Lower lobe of right lung (tissue), 2 donors: ENCODE measurements around the gene KLK1. TPM values are rescaled to one million over a fixed set of nuclear protein-coding genes. Genes with fewer than 3 reads are reported as not detected.

Source experiments
- ATAC-seq, 2 donors: fragments of 200-7000 bp; cut with Tn5 transposase; one replicate each; pipeline ENCODE4 v1.9.1; 2020 to 2022; ENCODE audit warnings: mild to moderate bottlenecking in 2 of 2, moderate library complexity in 2 of 2
- DNase-seq: peaks from one replicate; pipeline ENCODE4 v3.0.0-alpha.2; 2020
- H3K27ac ChIP-seq: fragments of 200-600 bp; one replicate; pipeline ENCODE4 v1.8.0; 2022
- H3K27me3 ChIP-seq: fragments of 200-600 bp; one replicate; pipeline ENCODE4 v1.8.0; 2022; ENCODE audit warnings: low read depth
- H3K36me3 ChIP-seq: fragments of 200-600 bp; one replicate; pipeline ENCODE4 v1.8.0; 2022; ENCODE audit warnings: mild to moderate bottlenecking
- H3K4me1 ChIP-seq: fragments of 200-600 bp; one replicate; pipeline ENCODE4 v1.8.0; 2022
- H3K4me3 ChIP-seq: fragments of 200-600 bp; one replicate; pipeline ENCODE4 v1.8.0; 2022; ENCODE audit warnings: mild to moderate bottlenecking
- H3K9me3 ChIP-seq: fragments of 200-600 bp; one replicate; pipeline ENCODE4 v1.8.0; 2022
- CTCF ChIP-seq: fragments of 200-600 bp; IDR thresholded peaks from one replicate; pipeline ENCODE4 v1.8.0; 2022; ENCODE audit warnings: antibody characterized with exemption, mild to moderate bottlenecking
- intact Hi-C: fragments of 100-400 bp; cut with DNase I; formaldehyde crosslinking; loops from one replicate; pipeline ENCODE4 v1.11.0; 2022
- total RNA-seq: library from RNA; stranded (reverse); fragmentation: NEBNext Ultra II Directional; extraction: Animal tissue kit (Norgen Biotek cat#: 25700); gene quantifications from one replicate; pipeline ENCODE4 v1.2.1, GENCODE V29; 2021
- donor health status: DM: no; HTN: yes; CAD: no; lungs with severe emphysema.

Gene KLK1
- total RNA-seq, 1 donor from 2014 or later: 1.9 TPM

- no peak for ATAC-seq
- H3K4me3 ChIP-seq: no peak overlapping the region
- no peaks in the 10 kb centered on the region for H3K9me3 ChIP-seq
- TF ChIP-seq CTCF: no peak
- H3K4me1 ChIP-seq: no peaks in the 10 kb centered on the region
- no peak overlapping the region for H3K27ac ChIP-seq
- intact Hi-C loops: no loop called here
- no peaks in the 10 kb centered on the region for H3K36me3 ChIP-seq
- DNase-seq: no peak
- peaks cover 31% of the 10 kb centered on the region for H3K27me3 ChIP-seq
Measured at GRCh38 chr19:50851620-50852019, 28.0 kb upstream of the KLK1 start.

- Histone ChIP-seq H3K27ac (no peak overlapping the region), H3K36me3 (no peaks in the 10 kb centered on the region), H3K27me3 (peaks cover 28% of the 10 kb centered on the region), H3K4me3 (no peak overlapping the region), H3K9me3 (no peaks in the 10 kb centered on the region), H3K4me1 (no peaks in the 10 kb centered on the region)
- no peak for TF ChIP-seq CTCF
- no peak for ATAC-seq
- intact Hi-C loops: no loop called here
- no peak for DNase-seq
Measured at GRCh38 chr19:50850738-50851137, 27.2 kb upstream of the KLK1 start.

- Histone ChIP-seq H3K27ac (no peak overlapping the region), H3K4me3 (no peak overlapping the region), H3K27me3 (peaks cover 3% of the 10 kb centered on the region), H3K4me1 (no peaks in the 10 kb centered on the region), H3K9me3 (peaks cover 5% of the 10 kb centered on the region), H3K36me3 (no peaks in the 10 kb centered on the region)
- no peak for ATAC-seq
- DNase-seq: no peak
- intact Hi-C loops: no loop called here
- TF ChIP-seq CTCF: no peak
Measured at GRCh38 chr19:50844296-50844935, 20.8 kb upstream of the KLK1 start.

- peaks cover 3% of the 10 kb centered on the region for H3K27me3 ChIP-seq
- H3K36me3 ChIP-seq: no peaks in the 10 kb centered on the region
- DNase-seq: no peak
- intact Hi-C loops: no loop called here
- TF ChIP-seq CTCF: no peak
- ATAC-seq: no peak
- H3K4me1 ChIP-seq: no peaks in the 10 kb centered on the region
- no peak overlapping the region for H3K27ac ChIP-seq
- H3K4me3 ChIP-seq: no peak overlapping the region
- peaks cover 5% of the 10 kb centered on the region for H3K9me3 ChIP-seq
Measured at GRCh38 chr19:50843701-50844221, 20.2 kb upstream of the KLK1 start.

- no peak overlapping the region for H3K4me3 ChIP-seq
- no peak overlapping the region for H3K27ac ChIP-seq
- H3K4me1 ChIP-seq: no peaks in the 10 kb centered on the region
- peaks cover under 1% of the 10 kb centered on the region for H3K27me3 ChIP-seq
- ATAC-seq (no peak), DNase-seq (no peak)
- peaks cover 5% of the 10 kb centered on the region for H3K9me3 ChIP-seq
- no peak for TF ChIP-seq CTCF
- no peaks in the 10 kb centered on the region for H3K36me3 ChIP-seq
- intact Hi-C loops: no loop called here
Measured at GRCh38 chr19:50843205-50843604, 19.6 kb upstream of the KLK1 start.
